SK-N-SH (cell line): ENCODE results near the gene ACAT2. TPM values are rescaled to one million over a fixed set of nuclear protein-coding genes. Genes with fewer than 3 reads are reported as not detected.

Experiments used
- CTCF ChIA-PET: fragments of 300-600, 350-600 bp; formaldehyde crosslinking; extraction: SDS; loops from one replicate; lab custom pipeline; 2021; lab: Yijun Ruan, JAX
- POLR2A ChIA-PET: fragments of 350-600 bp; sonication (Branson Sonifier 250); formaldehyde crosslinking; extraction: SDS; loops from one replicate; lab custom pipeline; 2020; ENCODE audit warnings: antibody characterized with exemption, inconsistent platforms; lab: Yijun Ruan, JAX
- DNase-seq: peaks from one replicate; pipeline ENCODE4 v3.0.0; 2012
- H2AFZ ChIP-seq: fragments of 200-600 bp; sonication (generic); 2 replicates; pipeline ENCODE4 v1.8.1; 2016; ENCODE audit warnings: antibody characterized with exemption, mild to moderate bottlenecking, low read depth
- H3F3A ChIP-seq: fragments of 200-600 bp; sonication (generic); replicated peaks from 2 replicates; pipeline ENCODE3; 2016; ENCODE audit warnings: antibody characterized with exemption, mild to moderate bottlenecking; ENCODE audit not compliant: insufficient read depth
- H3K27ac ChIP-seq, 2 experiments: fragments of 200-500 bp in 1 of 2; fragments of 200-600 bp in 1 of 2; sonication (Bioruptor generic) in 1 of 2; sonication (generic), shearing (Covaris generic) in 1 of 2; 2 replicates each; pipeline versions ENCODE4 v1.5.1 to v1.6.1; 2014 to 2016; ENCODE audit warnings: low read depth in 2 of 2, inconsistent platforms in 1 of 2, low read length in 1 of 2, mild to moderate bottlenecking in 1 of 2, mixed read lengths in 1 of 2
- H3K27me3 ChIP-seq: fragments of 200-600 bp; sonication (generic), shearing (Covaris generic); 2 replicates; pipeline ENCODE4 v1.6.1; 2016; ENCODE audit warnings: mixed run types; ENCODE audit not compliant: insufficient read depth
- H3K36me3 ChIP-seq, 2 experiments: fragments of 200-500 bp in 1 of 2; fragments of 200-600 bp in 1 of 2; sonication (Bioruptor generic) in 1 of 2; sonication (generic) in 1 of 2; replicated peaks in 1 of 2; 2 replicates each; pipeline versions ENCODE3 to v1.5.1; 2014 to 2016; ENCODE audit warnings: low read length in 1 of 2, mild to moderate bottlenecking in 1 of 2; ENCODE audit not compliant: insufficient read depth in 2 of 2, control insufficient read depth in 1 of 2
- H3K4me1 ChIP-seq, 2 experiments: fragments of 200-500 bp in 1 of 2; fragments of 200-600 bp in 1 of 2; sonication (Bioruptor generic) in 1 of 2; sonication (generic), shearing (Covaris generic) in 1 of 2; 2 replicates each; pipeline versions ENCODE4 v1.5.1 to v1.6.1; 2014 to 2016; ENCODE audit warnings: low read depth in 1 of 2, low read length in 1 of 2, mixed run types in 1 of 2; ENCODE audit not compliant: insufficient read depth in 2 of 2, control insufficient read depth in 1 of 2
- H3K4me2 ChIP-seq: fragments of 200-600 bp; sonication (generic), shearing (Covaris generic); 2 replicates; pipeline ENCODE4 v1.6.1; 2017; ENCODE audit warnings: mixed run types
- H3K4me3 ChIP-seq, 2 experiments: fragments of 200-500 bp in 1 of 2; fragments of 200-600 bp in 1 of 2; sonication (Bioruptor generic) in 1 of 2; sonication (generic), shearing (Covaris generic) in 1 of 2; 2 replicates each; pipeline versions ENCODE4 v1.5.1 to v1.8.1; 2014 to 2016; ENCODE audit warnings: low read depth in 2 of 2, inconsistent platforms in 1 of 2, low read length in 1 of 2, mild to moderate bottlenecking in 1 of 2, mixed read lengths in 1 of 2, moderate library complexity in 1 of 2
- H3K79me2 ChIP-seq: fragments of 200-600 bp; sonication (generic); 2 replicates; pipeline ENCODE4 v1.8.1; 2017; ENCODE audit warnings: mild to moderate bottlenecking; ENCODE audit not compliant: insufficient read depth
- H3K9ac ChIP-seq: fragments of 200-600 bp; sonication (generic); 2 replicates; pipeline ENCODE4 v1.6.1; 2017; ENCODE audit warnings: mixed run types
- H3K9me2 ChIP-seq: fragments of 200-600 bp; sonication (generic); 2 replicates; pipeline ENCODE4 v1.6.1; 2017; ENCODE audit warnings: mixed run types
- H3K9me3 ChIP-seq: fragments of 200-600 bp; sonication (generic); 2 replicates; pipeline ENCODE4 v1.6.1; 2017; ENCODE audit warnings: mixed run types, mild to moderate bottlenecking, moderate library complexity
- H4K20me1 ChIP-seq: fragments of 200-600 bp; sonication (generic); 2 replicates; pipeline ENCODE4 v1.6.1; 2017; ENCODE audit warnings: mild to moderate bottlenecking, mixed run types; ENCODE audit not compliant: insufficient read depth
- CHD2 ChIP-seq: fragments of 150-350 bp; IDR thresholded peaks from 2 replicates; pipeline ENCODE4 v1.6.1; 2018; ENCODE audit warnings: low read length; ENCODE audit not compliant: partially characterized antibody
- ELF1 ChIP-seq: IDR thresholded peaks from 2 replicates; pipeline ENCODE4 v1.4.0; 2012
- EP300 ChIP-seq, 2 experiments: IDR thresholded peaks; 2 replicates each; pipeline versions ENCODE4 v1.4.0 to v1.6.1; 2012; ENCODE audit warnings: borderline replicate concordance in 1 of 2, low read depth in 1 of 2, low read length in 1 of 2
- FOSL2 ChIP-seq: IDR thresholded peaks from 2 replicates; pipeline ENCODE4 v1.4.0; 2012; ENCODE audit warnings: low read depth, mild to moderate bottlenecking, moderate library complexity, borderline replicate concordance
- FOXM1 ChIP-seq: IDR thresholded peaks from 2 replicates; pipeline ENCODE4 v1.4.0; 2012; ENCODE audit warnings: low read depth, mild to moderate bottlenecking
- IRF3 ChIP-seq: fragments of 150-350 bp; IDR thresholded peaks from 2 replicates; pipeline ENCODE4 v1.6.1; 2016; ENCODE audit warnings: mild to moderate bottlenecking, low read depth, low read length
- MAX ChIP-seq: IDR thresholded peaks from 2 replicates; pipeline ENCODE4 v1.4.0; 2012; ENCODE audit warnings: low read depth
- MEF2A ChIP-seq: IDR thresholded peaks from 2 replicates; pipeline ENCODE4 v1.4.0; 2012; ENCODE audit warnings: low read depth, borderline replicate concordance
- MXI1 ChIP-seq: IDR thresholded peaks from 2 replicates; pipeline ENCODE4 v1.6.1; 2012; ENCODE audit warnings: mild to moderate bottlenecking, low read depth, low read length, improper control_type of control experiment
- NRF1 ChIP-seq: IDR thresholded peaks from 2 replicates; pipeline ENCODE4 v1.6.1; 2012; ENCODE audit warnings: low read depth, mild to moderate bottlenecking, low read length
- POLR2AphosphoS5 ChIP-seq: IDR thresholded peaks from 2 replicates; pipeline ENCODE4 v1.6.1; 2012; ENCODE audit warnings: low read depth, low read length
- RAD21 ChIP-seq: IDR thresholded peaks from 2 replicates; pipeline ENCODE4 v1.6.1; 2012; ENCODE audit warnings: mild to moderate bottlenecking, low read length
- RCOR1 ChIP-seq: fragments of 150-350 bp; IDR thresholded peaks from 2 replicates; pipeline ENCODE4 v1.6.1; 2017; ENCODE audit warnings: antibody characterized with exemption, low read length
- TAF1 ChIP-seq: IDR thresholded peaks from 2 replicates; pipeline ENCODE4 v1.6.1; 2012; ENCODE audit warnings: low read depth, mild to moderate bottlenecking, low read length, moderate library complexity, borderline replicate concordance
- TCF12 ChIP-seq: IDR thresholded peaks from 2 replicates; pipeline ENCODE4 v1.4.0; 2012
- USF1 ChIP-seq: IDR thresholded peaks from 2 replicates; pipeline ENCODE4 v1.4.0; 2012; ENCODE audit warnings: low read depth, borderline replicate concordance
- USF2 ChIP-seq: fragments of 150-350 bp; IDR thresholded peaks from 2 replicates; pipeline ENCODE4 v1.6.1; 2017; ENCODE audit warnings: antibody characterized with exemption, low read length, low read depth, borderline replicate concordance
- WGBS: methylation state at CpG from one replicate; pipeline ENCODE4 v1.1.6; 2017; ENCODE audit warnings: low lambda C conversion rate; 5-methylcytosine and 5-hydroxymethylcytosine counted together
- polyA plus RNA-seq, 3 experiments: library from polyadenylated mRNA; depleted of rRNA; stranded (reverse); fragments of >200 nt; gene quantifications; 2 replicates each; pipeline ENCODE4 v1.2.3, GENCODE V29; 2012

The ACAT2 gene
- polyA plus RNA-seq, 1 of the 3 experiments (the other 2 are of a cell fraction): 13.1 TPM

GRCh38 chr6:159777240-159777904, 15.5 kb downstream of the ACAT2 start:
- no peak overlapping the region for H3K27ac ChIP-seq
- CTCF ChIA-PET: interaction anchor here (1.1 kb wide), 1 partner anchor 300 kb away, joined by 3 read pairs; no protein-coding TSS in a partner anchor
- H3K36me3 ChIP-seq: peaks cover 62 to 68% of the 10 kb centered on the region in 2 experiments
- H3K79me2 ChIP-seq: peaks cover 18% of the 10 kb centered on the region; the same call in 1 of the 2 replicates
- peaks cover 39% of the 10 kb centered on the region for H3F3A ChIP-seq
- peaks cover 3% of the 10 kb centered on the region for H4K20me1 ChIP-seq
- H3K9me3 ChIP-seq: no peaks in the 10 kb centered on the region
- WGBS: 84% methylated on average over 7 of the region's 7 CpGs
- H2AFZ ChIP-seq: no peak overlapping the region
- H3K4me3 ChIP-seq: no peak overlapping the region
- H3K4me1 ChIP-seq: no peaks in the 10 kb centered on the region; a peak in 1 of 4 replicates
- TF ChIP-seq TCF12: no peak
- TF ChIP-seq TAF1: no peak
- TF ChIP-seq USF1: no peak
- TF ChIP-seq CHD2: no peak
- TF ChIP-seq MAX: no peak
- TF ChIP-seq FOXM1: no peak
- no peak; the same call in 1 of the 2 replicates for TF ChIP-seq POLR2AphosphoS5
- no peak for TF ChIP-seq RCOR1
- TF ChIP-seq NRF1: no peak
- TF ChIP-seq EP300 (IDR thresholded peaks at IDR 0.05; ENCODE audit: borderline replicate concordance in 1 of 2, low read depth in 1 of 2, low read length in 1 of 2): no peak
- TF ChIP-seq IRF3: no peak
- no peak for TF ChIP-seq ELF1
- no peak for TF ChIP-seq FOSL2
- no peak for TF ChIP-seq MXI1
- no peak for TF ChIP-seq MEF2A
- no peak for TF ChIP-seq RAD21
- no peak for TF ChIP-seq USF2
- H3K9ac ChIP-seq: no peak overlapping the region
- no peaks in the 10 kb centered on the region for H3K9me2 ChIP-seq
- POLR2A ChIA-PET: no interaction called here
- H3K4me2 ChIP-seq: no peak overlapping the region
- H3K27me3 ChIP-seq: no peaks in the 10 kb centered on the region
- DNase-seq: no peak
